B cell (primary cell): ENCODE measurements around the gene YARS1. TPM values are rescaled to one million over a fixed set of nuclear protein-coding genes. Genes with fewer than 3 reads are reported as not detected.
A peak's percentile ranks its signal among the peaks of the same experiment; 100 is the strongest.

Experiments
- ATAC-seq: fragments of 200-7000 bp; cut with Tn5 transposase; one replicate; pipeline ENCODE4 v1.10.0; 2021; ENCODE audit warnings: low read depth, mild to moderate bottlenecking, moderate number of reproducible peaks, moderate library complexity
- CTCF ChIA-PET: fragments of 350-600 bp; sonication (Branson Sonifier 250); formaldehyde crosslinking; loops from one replicate; lab custom pipeline; 2021; ENCODE audit warnings: antibody characterized with exemption, inconsistent platforms; lab: Charles Lee
- POLR2A ChIA-PET: fragments of 350-600 bp; sonication (Branson Sonifier 250); formaldehyde crosslinking; loops from one replicate; lab custom pipeline; 2021; ENCODE audit warnings: antibody characterized with exemption; lab: Charles Lee
- DNase-seq: peaks from one replicate; pipeline ENCODE4 v3.0.0; 2013
- H2AFZ ChIP-seq: 2 replicates; pipeline ENCODE4 v1.6.1; 2012; ENCODE audit warnings: mild to moderate bottlenecking, low read depth, low read length; ENCODE audit not compliant: insufficient read depth, poor library complexity, severe bottlenecking
- H3K27ac ChIP-seq, 2 donors: 1 replicate in 1 of 2; 2 replicates in 1 of 2; pipeline ENCODE4 v1.5.1; 2012 to 2013; ENCODE audit warnings: low read length in 2 of 2, mild to moderate bottlenecking in 2 of 2, moderate library complexity in 1 of 2
- H3K27me3 ChIP-seq, 4 experiments: fragments of 200-600 bp in 1 of 4; sonication (generic) in 1 of 4; replicated peaks in 1 of 4; 1 replicate in 2 of 4; 2 replicates in 2 of 4; pipeline versions ENCODE4 v1.6.1 to v1.7.0; 2013 to 2016; ENCODE audit warnings: low read length in 3 of 4, mild to moderate bottlenecking in 2 of 4, mixed read lengths in 1 of 4, moderate library complexity in 1 of 4; ENCODE audit not compliant: insufficient read depth in 4 of 4, control insufficient read depth in 3 of 4; ENCODE audit errors: control extremely low read depth in 1 of 4
- H3K36me3 ChIP-seq, 2 experiments: replicated peaks in 1 of 2; 1 replicate in 1 of 2; 2 replicates in 1 of 2; pipeline versions ENCODE4 v1.6.1 to v1.7.1; 2013; ENCODE audit warnings: low read length in 1 of 2; ENCODE audit not compliant: insufficient read depth in 2 of 2, control insufficient read depth in 1 of 2; ENCODE audit errors: control extremely low read depth in 1 of 2, extremely low read depth in 1 of 2
- H3K4me1 ChIP-seq, 2 donors: fragments of 200-600 bp in 1 of 2; sonication (generic) in 1 of 2; 1 replicate in 1 of 2; 2 replicates in 1 of 2; pipeline versions ENCODE4 v1.5.1 to v1.6.1; 2013 to 2017; ENCODE audit warnings: low read length in 2 of 2; ENCODE audit not compliant: control insufficient read depth in 2 of 2, insufficient read depth in 2 of 2
- H3K4me2 ChIP-seq: replicated peaks from 2 replicates; pipeline ENCODE3; 2012; ENCODE audit warnings: mild to moderate bottlenecking, low read depth, low read length; ENCODE audit not compliant: poor library complexity, severe bottlenecking
- H3K4me3 ChIP-seq, 5 experiments: fragments of 200-600 bp in 1 of 5; sonication (generic) in 1 of 5; 1 replicate in 3 of 5; 2 replicates in 2 of 5; pipeline versions ENCODE4 v1.5.1 to v1.7.0; 2011 to 2016; ENCODE audit warnings: low read length in 4 of 5, mild to moderate bottlenecking in 4 of 5, low read depth in 2 of 5, control low read depth in 1 of 5, moderate library complexity in 1 of 5; ENCODE audit not compliant: insufficient read depth in 1 of 5; ENCODE audit errors: control extremely low read depth in 1 of 5, extremely low read depth in 1 of 5
- H3K79me2 ChIP-seq: fragments of 200-600 bp; sonication (generic); one replicate; pipeline ENCODE4 v1.6.0; 2016; ENCODE audit warnings: low read length; ENCODE audit not compliant: control insufficient read depth, insufficient read depth
- H3K9ac ChIP-seq: fragments of 200-600 bp; sonication (generic); 2 replicates; pipeline ENCODE4 v1.6.1; 2017; ENCODE audit warnings: mild to moderate bottlenecking, low read length, moderate library complexity
- H3K9me3 ChIP-seq, 3 donors: one replicate each; pipeline versions ENCODE4 v1.6.1 to v1.7.1; 2013; ENCODE audit warnings: low read length in 2 of 3; ENCODE audit not compliant: control insufficient read depth in 2 of 3, insufficient read depth in 1 of 3; ENCODE audit errors: control extremely low read depth in 1 of 3
- H4K20me1 ChIP-seq: 2 replicates; pipeline ENCODE4 v1.6.0; 2012; ENCODE audit warnings: mild to moderate bottlenecking, low read length; ENCODE audit not compliant: insufficient read depth, control insufficient read depth, poor library complexity, severe bottlenecking
- H3K27ac Mint-ChIP-seq: one replicate; pipeline ENCODE4 v1.8.0; 2021; ENCODE audit warnings: mixed read lengths
- H3K27me3 Mint-ChIP-seq: one replicate; pipeline ENCODE4 v1.8.0; 2021; ENCODE audit warnings: mixed read lengths
- H3K4me1 Mint-ChIP-seq: one replicate; pipeline ENCODE4 v1.8.0; 2021; ENCODE audit warnings: mixed read lengths
- H3K4me3 Mint-ChIP-seq: one replicate; pipeline ENCODE4 v1.8.0; 2021; ENCODE audit warnings: mixed read lengths
- H3K9me3 Mint-ChIP-seq: one replicate; pipeline ENCODE4 v1.8.0; 2022; ENCODE audit warnings: mixed read lengths; ENCODE audit not compliant: insufficient read depth
- EZH2 ChIP-seq: IDR thresholded peaks from 2 replicates; pipeline ENCODE4 v1.6.1; 2012; ENCODE audit warnings: borderline replicate concordance, low read depth, mild to moderate bottlenecking, moderate library complexity, low read length; ENCODE audit not compliant: insufficient read depth, poor library complexity, severe bottlenecking
- WGBS: methylation state at CpG from one replicate; pipeline ENCODE4 v1.1.5; 2013; ENCODE audit warnings: missing lambda C conversion rate; ENCODE audit not compliant: insufficient coverage; 5-methylcytosine and 5-hydroxymethylcytosine counted together
- intact Hi-C: fragments of 100-400 bp; cut with micrococcal nuclease; formaldehyde crosslinking; loops from one replicate; pipeline ENCODE4 v1.10.0; 2022
- polyA plus RNA-seq: library from polyadenylated mRNA; depleted of rRNA; stranded (reverse); fragments of >200 nt; gene quantifications from 2 replicates; pipeline ENCODE4 v1.2.3, GENCODE V29; 2012
- total RNA-seq, 2 donors: library from RNA; stranded (reverse); fragments of 120-200 nt in 1 of 2; gene quantifications; 1 replicate in 1 of 2; 2 replicates in 1 of 2; pipeline versions ENCODE4 v1.2.3 to v1.2.4, GENCODE V29; 2013 to 2022
- TF ChIP-seq, protein P1 (sequence below): fragments of 200-600 bp; IDR thresholded peaks from one replicate; pipeline ENCODE4 v1.8.0; 2022; ENCODE audit warnings: antibody characterized with exemption, mild to moderate bottlenecking

YARS1 gene
- total and polyA plus RNA-seq, 2 donors (not counting 1 experiment from before 2014, with no cell fraction given): 33.0 to 73.2 TPM

DNA sequence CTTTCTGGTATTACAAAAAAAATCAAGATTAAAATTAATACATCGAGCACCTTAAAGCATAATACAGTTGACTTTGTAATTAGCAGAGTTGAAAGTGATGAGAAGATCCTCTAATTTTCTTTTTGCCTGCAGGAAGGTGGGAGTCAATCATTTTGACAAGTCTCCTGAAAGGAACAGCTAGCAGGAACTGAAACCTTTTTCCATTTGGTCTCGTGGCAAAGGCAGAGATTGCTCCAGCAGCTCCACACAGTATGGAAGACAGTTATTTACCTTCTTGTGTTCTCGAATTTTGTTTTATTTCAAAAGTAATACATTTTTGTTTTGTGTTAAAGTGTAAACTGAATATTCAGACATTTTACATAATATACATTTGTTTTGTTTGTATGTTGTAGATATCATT, 8.0 kb upstream of the YARS1 start:
- POLR2A ChIA-PET: interaction anchor here (0.7 kb wide), 1 partner anchor 68 kb away, joined by 4 read pairs; no protein-coding TSS in a partner anchor
- intact Hi-C loops: loop anchor here (10.0 kb wide), 1 partner anchor 50 kb away; the partner anchor contains the start of gene FNDC5
- Mint-ChIP-seq H3K4me1 (peaks cover 18% of the 10 kb centered on the region), H3K27ac (no peak overlapping the region), H3K4me3 (no peak overlapping the region), H3K27me3 (no peaks in the 10 kb centered on the region), H3K9me3 (no peaks in the 10 kb centered on the region)
- H3K27me3 ChIP-seq: no peaks in the 10 kb centered on the region
- peaks cover 6% of the 10 kb centered on the region for H4K20me1 ChIP-seq
- DNase-seq: no peak
- H3K4me2 ChIP-seq: no peak overlapping the region
- no peak overlapping the region for H2AFZ ChIP-seq
- H3K4me1 ChIP-seq: peaks cover 9 to 26% of the 10 kb centered on the region in 2 donors
- CTCF ChIA-PET: interaction anchor here (0.5 kb wide), 1 partner anchor 112 kb away, joined by 3 read pairs; no protein-coding TSS in a partner anchor
- no peak overlapping the region for H3K27ac ChIP-seq
- H3K79me2 ChIP-seq: peaks cover 51% of the 10 kb centered on the region
- no peak for TF ChIP-seq EZH2
- TF ChIP-seq, protein P1, sequence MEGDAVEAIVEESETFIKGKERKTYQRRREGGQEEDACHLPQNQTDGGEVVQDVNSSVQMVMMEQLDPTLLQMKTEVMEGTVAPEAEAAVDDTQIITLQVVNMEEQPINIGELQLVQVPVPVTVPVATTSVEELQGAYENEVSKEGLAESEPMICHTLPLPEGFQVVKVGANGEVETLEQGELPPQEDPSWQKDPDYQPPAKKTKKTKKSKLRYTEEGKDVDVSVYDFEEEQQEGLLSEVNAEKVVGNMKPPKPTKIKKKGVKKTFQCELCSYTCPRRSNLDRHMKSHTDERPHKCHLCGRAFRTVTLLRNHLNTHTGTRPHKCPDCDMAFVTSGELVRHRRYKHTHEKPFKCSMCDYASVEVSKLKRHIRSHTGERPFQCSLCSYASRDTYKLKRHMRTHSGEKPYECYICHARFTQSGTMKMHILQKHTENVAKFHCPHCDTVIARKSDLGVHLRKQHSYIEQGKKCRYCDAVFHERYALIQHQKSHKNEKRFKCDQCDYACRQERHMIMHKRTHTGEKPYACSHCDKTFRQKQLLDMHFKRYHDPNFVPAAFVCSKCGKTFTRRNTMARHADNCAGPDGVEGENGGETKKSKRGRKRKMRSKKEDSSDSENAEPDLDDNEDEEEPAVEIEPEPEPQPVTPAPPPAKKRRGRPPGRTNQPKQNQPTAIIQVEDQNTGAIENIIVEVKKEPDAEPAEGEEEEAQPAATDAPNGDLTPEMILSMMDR: no peak
- 86% methylated on average over 1 of the region's 3 CpGs for WGBS
- no peak overlapping the region for H3K4me3 ChIP-seq
- H3K9me3 ChIP-seq: peaks cover 0 to 3% (median 0%) of the 10 kb centered on the region in 3 donors
- no peak overlapping the region for H3K9ac ChIP-seq
- peaks cover 1 to 45% of the 10 kb centered on the region in 2 experiments for H3K36me3 ChIP-seq
- ATAC-seq: no peak

DNA sequence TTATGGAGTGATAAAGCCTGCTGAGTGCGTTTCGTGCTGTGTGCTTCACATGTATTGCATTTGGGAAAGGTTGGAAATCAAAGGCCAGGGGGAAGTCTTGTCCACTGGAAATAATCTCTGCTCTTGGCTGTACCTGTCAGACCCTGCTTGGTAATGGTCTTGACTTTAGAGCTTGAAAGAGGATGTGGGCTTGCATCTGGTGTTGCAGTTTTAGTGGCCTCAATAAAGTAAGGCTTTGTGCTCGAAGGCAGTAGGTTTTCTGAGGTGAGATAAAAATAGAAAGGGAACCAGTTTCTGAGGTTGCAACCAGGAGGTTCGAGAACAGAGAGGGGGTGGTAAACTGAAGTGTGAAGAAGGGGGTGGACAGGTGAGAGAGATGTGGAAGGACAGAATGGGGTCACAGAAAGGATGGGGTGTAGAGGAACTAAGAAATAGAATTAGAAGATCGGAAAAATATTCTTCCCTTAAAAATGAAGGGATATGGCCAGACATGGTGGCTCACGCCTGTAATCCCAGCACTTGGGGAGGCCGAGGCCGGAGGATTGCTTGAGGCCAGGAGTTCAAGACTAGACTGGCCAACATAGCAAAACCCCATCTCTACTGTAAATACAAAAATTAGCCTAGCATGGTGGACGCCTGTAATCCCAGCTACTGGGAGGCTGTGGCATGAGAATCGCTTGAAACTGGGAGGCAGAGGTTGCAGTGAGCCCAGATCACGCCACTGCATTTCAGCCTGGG, 1.8 kb upstream of the YARS1 start:
- Histone ChIP-seq H3K9ac (peak overlapping the region; percentile 87), H3K4me3 (peak overlapping the region in 4 of 5 experiments; percentile 65 to 97 (median 96)), H3K27me3 (no peaks in the 10 kb centered on the region), H3K9me3 (peaks cover 0 to 3% (median 0%) of the 10 kb centered on the region in 3 donors), H2AFZ (peak overlapping the region; percentile 89), H4K20me1 (peaks cover 12% of the 10 kb centered on the region), H3K4me2 (peak overlapping the region; percentile 81), H3K36me3 (no peaks in the 10 kb centered on the region), H3K27ac (peak overlapping the region; percentile 78 to 88), H3K79me2 (peaks cover 85% of the 10 kb centered on the region), H3K4me1 (peaks cover 43 to 65% of the 10 kb centered on the region in 2 donors)
- no peaks in the 10 kb centered on the region for H3K9me3 Mint-ChIP-seq
- intact Hi-C loops: loop anchor here (5.0 to 10.0 kb wide), 5 partner anchors 67 to 1174 kb away; partner anchors contain the start of genes KPNA6, PEF1 and RNF19B
- H3K4me1 Mint-ChIP-seq: peaks cover 56% of the 10 kb centered on the region
- peak; percentile 44 for DNase-seq
- peak overlapping the region; percentile 98 for H3K4me3 Mint-ChIP-seq
- H3K27ac Mint-ChIP-seq: peak overlapping the region; percentile 99
- POLR2A ChIA-PET: interaction anchor here (0.5 kb wide), 1 partner anchor 837 kb away, joined by 5 read pairs; no protein-coding TSS in a partner anchor
- WGBS: 49% methylated on average over 9 of the region's 11 CpGs
- CTCF ChIA-PET: interaction anchor here (2.4 kb wide), 1 partner anchor 54 kb away, joined by 7 read pairs; no protein-coding TSS in a partner anchor
- no peaks in the 10 kb centered on the region for H3K27me3 Mint-ChIP-seq
- TF ChIP-seq, protein P1: no peak
- TF ChIP-seq EZH2: no peak
- ATAC-seq: no peak
